ENCODE measurements around the gene RCN1.
A peak's percentile ranks its signal among the peaks of the same experiment; 100 is the strongest.

GRCh38 chr11:32071811-32072210, 19.1 kb upstream of the RCN1 start:
- TF ChIP-seq CTCF (IDR thresholded peaks at IDR 0.05) (peak; percentile 58), EZH2 (IDR thresholded peaks at IDR 0.05) (no peak), EZH2phosphoT487 (IDR thresholded peaks at IDR 0.05) (no peak)

Measured in neural progenitor cell (in vitro differentiated cells).